Measurements from ENCODE around the gene RAMP3. TPM values are rescaled to one million over a fixed set of nuclear protein-coding genes. Genes with fewer than 3 reads are reported as not detected.

The RAMP3 gene
- total RNA-seq, 1 donor from 2014 or later, result not detected

DNA sequence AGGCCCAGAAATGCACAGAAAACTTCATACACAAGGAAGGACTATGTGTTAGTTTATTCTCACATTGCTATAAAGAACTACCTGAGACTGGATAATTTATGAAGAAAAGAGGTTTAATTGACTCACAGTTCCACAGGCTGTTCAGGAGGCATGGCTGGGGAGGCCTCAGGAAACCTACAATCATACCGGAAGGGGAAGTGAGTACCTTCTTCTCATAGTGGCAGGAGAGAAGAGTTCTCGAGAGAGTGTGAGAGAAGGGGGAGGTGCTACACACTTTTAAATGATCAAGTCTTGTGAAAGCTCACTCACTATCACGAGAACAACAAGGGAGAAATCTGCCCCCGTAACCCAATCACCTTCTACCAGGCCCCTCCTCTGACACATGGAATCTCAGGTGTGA lies 16.8 kb upstream of the RAMP3 start:
- no peak overlapping the region for H3K27ac Mint-ChIP-seq
- no peak for DNase-seq (ENCODE audit: low spot score, unreplicated experiment)
- no peak overlapping the region for H3K4me3 Mint-ChIP-seq (ENCODE audit: low read depth)
- TF ChIP-seq, protein P1, sequence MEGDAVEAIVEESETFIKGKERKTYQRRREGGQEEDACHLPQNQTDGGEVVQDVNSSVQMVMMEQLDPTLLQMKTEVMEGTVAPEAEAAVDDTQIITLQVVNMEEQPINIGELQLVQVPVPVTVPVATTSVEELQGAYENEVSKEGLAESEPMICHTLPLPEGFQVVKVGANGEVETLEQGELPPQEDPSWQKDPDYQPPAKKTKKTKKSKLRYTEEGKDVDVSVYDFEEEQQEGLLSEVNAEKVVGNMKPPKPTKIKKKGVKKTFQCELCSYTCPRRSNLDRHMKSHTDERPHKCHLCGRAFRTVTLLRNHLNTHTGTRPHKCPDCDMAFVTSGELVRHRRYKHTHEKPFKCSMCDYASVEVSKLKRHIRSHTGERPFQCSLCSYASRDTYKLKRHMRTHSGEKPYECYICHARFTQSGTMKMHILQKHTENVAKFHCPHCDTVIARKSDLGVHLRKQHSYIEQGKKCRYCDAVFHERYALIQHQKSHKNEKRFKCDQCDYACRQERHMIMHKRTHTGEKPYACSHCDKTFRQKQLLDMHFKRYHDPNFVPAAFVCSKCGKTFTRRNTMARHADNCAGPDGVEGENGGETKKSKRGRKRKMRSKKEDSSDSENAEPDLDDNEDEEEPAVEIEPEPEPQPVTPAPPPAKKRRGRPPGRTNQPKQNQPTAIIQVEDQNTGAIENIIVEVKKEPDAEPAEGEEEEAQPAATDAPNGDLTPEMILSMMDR (IDR thresholded peaks at IDR 0.05; ENCODE audit: unreplicated experiment), result no peak
- peaks cover 14% of the 10 kb centered on the region for H3K27me3 Mint-ChIP-seq
- H3K4me1 Mint-ChIP-seq (ENCODE audit: low read depth), result no peaks in the 10 kb centered on the region
- no peaks in the 10 kb centered on the region for H3K9me3 Mint-ChIP-seq (ENCODE audit: low read depth)
- H3K36me3 Mint-ChIP-seq (ENCODE audit: insufficient read depth), result no peaks in the 10 kb centered on the region

DNA sequence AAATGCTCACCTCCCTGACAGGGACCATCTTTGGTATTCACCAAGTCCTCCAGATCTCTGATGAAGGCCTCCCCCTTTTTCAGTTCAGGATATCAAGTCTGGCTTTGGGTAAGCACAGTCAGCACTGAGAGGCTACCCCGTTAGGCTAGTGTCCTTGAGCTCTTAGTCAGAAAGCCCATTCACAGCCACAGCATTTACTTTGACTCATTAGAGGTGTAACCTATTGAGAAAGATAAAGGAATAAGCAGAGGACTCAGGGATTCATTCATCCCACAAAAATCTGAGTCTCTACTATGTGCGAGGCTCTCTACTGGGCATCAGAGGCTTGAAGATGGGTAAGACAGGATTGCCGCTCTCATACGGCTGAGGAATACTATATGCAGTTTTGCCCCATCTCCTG lies 14.0 kb upstream of the RAMP3 start:
- no peaks in the 10 kb centered on the region for H3K36me3 Mint-ChIP-seq (ENCODE audit: insufficient read depth)
- TF ChIP-seq, protein P1 (IDR thresholded peaks at IDR 0.05; ENCODE audit: unreplicated experiment), result no peak
- no peaks in the 10 kb centered on the region for H3K4me1 Mint-ChIP-seq (ENCODE audit: low read depth)
- no peak for DNase-seq (ENCODE audit: low spot score, unreplicated experiment)
- no peaks in the 10 kb centered on the region for H3K9me3 Mint-ChIP-seq (ENCODE audit: low read depth)
- H3K4me3 Mint-ChIP-seq (ENCODE audit: low read depth), result no peak overlapping the region
- H3K27ac Mint-ChIP-seq, result no peak overlapping the region
- peaks cover 13% of the 10 kb centered on the region for H3K27me3 Mint-ChIP-seq

DNA sequence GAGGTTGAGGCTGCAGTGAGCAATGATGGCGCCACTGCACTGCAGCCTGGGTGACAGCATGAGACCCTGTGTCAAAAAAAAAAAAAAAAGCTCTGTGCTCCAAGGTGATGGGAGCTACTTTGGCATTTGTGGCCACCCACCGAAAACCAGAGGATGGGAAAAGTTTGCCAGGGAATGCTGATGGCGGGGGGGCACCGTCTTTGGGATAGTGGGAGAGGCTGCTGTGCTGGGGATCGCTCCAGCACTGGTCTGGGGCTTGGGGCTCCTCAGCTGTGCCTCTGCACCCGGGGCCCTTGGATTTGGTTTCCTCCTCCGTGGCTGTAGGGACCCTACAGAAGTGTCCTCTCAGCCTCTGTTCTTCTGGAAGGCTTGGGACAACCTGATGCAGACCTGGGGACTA lies 11.7 kb upstream of the RAMP3 start:
- no peaks in the 10 kb centered on the region for H3K36me3 Mint-ChIP-seq (ENCODE audit: insufficient read depth)
- H3K27ac Mint-ChIP-seq, result no peak overlapping the region
- H3K27me3 Mint-ChIP-seq, result peaks cover 16% of the 10 kb centered on the region
- H3K4me3 Mint-ChIP-seq (ENCODE audit: low read depth), result no peak overlapping the region
- no peaks in the 10 kb centered on the region for H3K4me1 Mint-ChIP-seq (ENCODE audit: low read depth)
- no peak for DNase-seq (ENCODE audit: low spot score, unreplicated experiment)
- TF ChIP-seq, protein P1 (IDR thresholded peaks at IDR 0.05; ENCODE audit: unreplicated experiment), result no peak
- no peaks in the 10 kb centered on the region for H3K9me3 Mint-ChIP-seq (ENCODE audit: low read depth)

DNA sequence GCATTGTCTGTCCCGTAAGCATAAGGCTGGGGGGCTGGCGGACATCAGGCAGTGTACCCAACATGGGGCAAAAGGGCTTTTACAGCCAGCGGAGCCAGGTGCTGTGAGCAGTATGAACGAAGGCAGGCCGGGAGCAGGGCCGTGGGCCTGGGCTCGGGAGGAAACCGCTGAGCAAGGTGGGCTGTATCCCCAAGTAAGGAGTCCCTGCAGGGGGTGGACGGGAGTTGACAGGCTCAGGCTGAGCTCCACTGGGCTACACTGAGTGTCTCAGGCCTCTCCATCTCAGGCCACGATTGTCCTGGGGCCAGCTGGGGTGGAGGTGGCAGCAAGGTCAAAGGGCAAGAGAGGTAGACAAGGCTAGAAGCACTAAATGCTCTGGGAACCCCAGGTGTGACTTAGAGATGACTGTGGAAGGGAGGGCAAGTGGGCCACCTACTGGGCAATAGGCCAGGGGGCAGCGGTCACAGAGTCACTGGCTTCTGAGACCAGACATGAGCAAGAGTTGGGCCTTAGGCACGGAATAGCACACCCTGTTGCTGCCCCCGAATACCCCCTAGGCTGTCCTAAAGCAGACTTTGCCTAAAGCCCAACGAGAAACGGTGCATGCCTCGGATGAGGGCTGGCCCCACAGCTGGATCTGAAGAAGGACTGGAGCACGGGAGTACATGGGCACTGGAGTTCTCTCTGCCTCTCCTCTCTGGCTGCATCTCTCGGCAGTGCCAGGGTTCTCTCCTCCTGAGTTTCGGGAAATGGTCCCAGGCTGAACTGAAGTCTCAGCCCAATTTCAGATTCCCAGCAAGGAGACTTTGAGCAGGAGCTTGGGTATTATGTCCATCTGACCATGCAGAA lies 10.8 kb upstream of the RAMP3 start:
- Mint-ChIP-seq H3K27me3 (peaks cover 21% of the 10 kb centered on the region), H3K27ac (no peak overlapping the region), H3K4me3 (ENCODE audit: low read depth) (no peak overlapping the region), H3K9me3 (ENCODE audit: low read depth) (no peaks in the 10 kb centered on the region), H3K36me3 (ENCODE audit: insufficient read depth) (no peaks in the 10 kb centered on the region), H3K4me1 (ENCODE audit: low read depth) (no peaks in the 10 kb centered on the region)
- TF ChIP-seq, protein P1 (IDR thresholded peaks at IDR 0.05; ENCODE audit: unreplicated experiment), result peak; percentile 21
- no peak for DNase-seq (ENCODE audit: low spot score, unreplicated experiment)

DNA sequence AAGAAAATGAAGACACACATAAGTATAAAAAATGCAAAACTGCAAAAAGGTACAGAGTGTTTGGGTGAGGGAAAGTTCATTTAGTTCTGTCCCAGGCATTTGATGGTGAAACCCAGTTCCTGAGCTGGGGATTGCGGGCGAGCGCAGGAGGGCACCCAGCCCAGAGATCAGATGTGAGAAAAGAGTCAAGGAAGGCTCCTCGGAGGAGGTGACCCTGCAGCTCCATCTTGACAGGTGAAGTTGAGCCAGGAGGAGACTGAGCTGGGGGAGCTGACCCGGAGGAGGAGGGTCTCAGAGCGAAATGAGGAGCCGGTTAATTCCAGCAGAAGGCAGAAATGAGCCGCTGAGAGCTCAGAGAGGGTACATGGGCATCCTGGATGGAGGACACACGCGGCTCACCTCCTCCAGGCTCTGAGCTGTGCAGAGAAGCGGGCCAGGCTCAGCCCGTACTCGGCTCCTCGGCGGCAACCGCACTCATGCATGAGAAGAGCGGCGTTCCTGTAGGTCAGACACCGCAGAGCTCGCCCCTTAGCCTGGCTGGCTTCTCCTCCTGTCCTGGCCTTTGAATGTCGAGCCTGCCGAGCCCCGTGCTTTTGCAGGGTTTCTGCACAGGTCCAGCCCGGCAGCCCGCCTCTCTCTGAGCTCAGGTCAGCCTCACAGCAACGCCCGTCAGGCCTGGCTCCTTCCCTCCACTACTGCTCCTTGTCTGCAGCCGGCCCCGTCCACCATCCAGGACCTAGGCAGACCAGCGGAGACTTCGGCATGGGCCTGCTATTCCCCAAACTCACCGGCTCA lies 9.5 kb upstream of the RAMP3 start:
- Mint-ChIP-seq H3K4me3 (ENCODE audit: low read depth) (no peak overlapping the region), H3K27ac (no peak overlapping the region), H3K9me3 (ENCODE audit: low read depth) (no peaks in the 10 kb centered on the region), H3K27me3 (peaks cover 29% of the 10 kb centered on the region), H3K4me1 (ENCODE audit: low read depth) (no peaks in the 10 kb centered on the region), H3K36me3 (ENCODE audit: insufficient read depth) (no peaks in the 10 kb centered on the region)
- TF ChIP-seq, protein P1 (IDR thresholded peaks at IDR 0.05; ENCODE audit: unreplicated experiment), result no peak
- no peak for DNase-seq (ENCODE audit: low spot score, unreplicated experiment)

All from progenitor cell of endocrine pancreas (in vitro differentiated cells).